DOHH2 (cell line): Measurements from ENCODE around the gene MEX3D.

Source experiments
- H3F3A ChIP-seq: fragments of 200-600 bp; sonication (generic), shearing (Covaris generic); 2 replicates; pipeline ENCODE4 v1.6.0; 2016; ENCODE audit warnings: antibody characterized with exemption, mild to moderate bottlenecking; ENCODE audit not compliant: control insufficient read depth, insufficient read depth
- H3K27ac ChIP-seq: fragments of 200-600 bp; sonication (generic); 2 replicates; pipeline ENCODE4 v1.5.1; 2014; ENCODE audit warnings: low read depth, mild to moderate bottlenecking, low read length, moderate library complexity
- H3K27me3 ChIP-seq: fragments of 200-600 bp; sonication (generic); 2 replicates; pipeline ENCODE4 v1.6.1; 2014; ENCODE audit warnings: mild to moderate bottlenecking, low read length, mixed read lengths; ENCODE audit not compliant: control insufficient read depth
- H3K36me3 ChIP-seq: fragments of 200-600 bp; sonication (generic); 2 replicates; pipeline ENCODE4 v1.6.1; 2014; ENCODE audit warnings: mild to moderate bottlenecking, low read length, moderate library complexity, mixed read lengths; ENCODE audit not compliant: control insufficient read depth
- H3K4me1 ChIP-seq: fragments of 200-600 bp; sonication (generic); 2 replicates; pipeline ENCODE4 v1.6.1; 2014; ENCODE audit warnings: mild to moderate bottlenecking, low read length, mixed read lengths; ENCODE audit not compliant: control insufficient read depth
- H3K4me2 ChIP-seq: fragments of 200-600 bp; sonication (generic); 2 replicates; pipeline ENCODE4 v1.6.0; 2014; ENCODE audit warnings: mild to moderate bottlenecking, low read length, moderate library complexity
- H3K4me3 ChIP-seq: fragments of 200-600 bp; sonication (generic); 2 replicates; pipeline ENCODE4 v1.5.1; 2014; ENCODE audit warnings: mild to moderate bottlenecking, low read length, mixed read lengths
- H3K79me2 ChIP-seq: fragments of 200-600 bp; sonication (generic); 2 replicates; pipeline ENCODE4 v1.6.1; 2014; ENCODE audit warnings: mild to moderate bottlenecking, low read length, mixed read lengths; ENCODE audit not compliant: control insufficient read depth
- H3K9me2 ChIP-seq: fragments of 200-600 bp; sonication (generic); replicated peaks from 2 replicates; pipeline ENCODE4 v1.6.1; 2014; ENCODE audit warnings: mild to moderate bottlenecking, low read length, mixed read lengths; ENCODE audit not compliant: control insufficient read depth
- H3K9me3 ChIP-seq: fragments of 200-600 bp; sonication (generic); 2 replicates; pipeline ENCODE4 v1.6.1; 2014; ENCODE audit warnings: antibody characterized with exemption, low read length, mixed read lengths; ENCODE audit not compliant: control insufficient read depth, insufficient read depth
- H4K20me1 ChIP-seq: fragments of 200-600 bp; sonication (generic); 2 replicates; pipeline ENCODE4 v1.6.0; 2014; ENCODE audit warnings: low read depth, mild to moderate bottlenecking, antibody characterized with exemption, low read length, moderate library complexity; ENCODE audit not compliant: control insufficient read depth, insufficient read depth
- EZH2phosphoT487 ChIP-seq: fragments of 200-600 bp; sonication (generic); IDR thresholded peaks from 2 replicates; pipeline ENCODE4 v1.6.1; 2017; ENCODE audit warnings: borderline replicate concordance, mild to moderate bottlenecking, antibody characterized with exemption, low read length, moderate library complexity, mixed read lengths
- TF ChIP-seq, protein P1 (sequence below): fragments of 200-600 bp; sonication (generic); IDR thresholded peaks from one replicate; pipeline ENCODE4 v1.5.1; 2014; ENCODE audit warnings: antibody characterized with exemption, mild to moderate bottlenecking, low read depth, low read length; ENCODE audit not compliant: poor library complexity, severe bottlenecking

Gene MEX3D

GRCh38 chr19:1612114-1613086 lies 44.3 kb upstream of the MEX3D start:
- Histone ChIP-seq H3K36me3 (peaks cover 85% of the 10 kb centered on the region), H3K27ac (no peak overlapping the region), H4K20me1 (peaks cover 4% of the 10 kb centered on the region; the same call in 1 of the 2 replicates), H3K4me2 (no peak overlapping the region), H3K4me1 (peaks cover 91% of the 10 kb centered on the region), H3K9me3 (no peaks in the 10 kb centered on the region), H3K79me2 (peaks cover 20% of the 10 kb centered on the region), H3F3A (peaks cover 41% of the 10 kb centered on the region), H3K4me3 (no peak overlapping the region), H3K9me2 (no peaks in the 10 kb centered on the region), H3K27me3 (no peaks in the 10 kb centered on the region)
- TF ChIP-seq, protein P1, sequence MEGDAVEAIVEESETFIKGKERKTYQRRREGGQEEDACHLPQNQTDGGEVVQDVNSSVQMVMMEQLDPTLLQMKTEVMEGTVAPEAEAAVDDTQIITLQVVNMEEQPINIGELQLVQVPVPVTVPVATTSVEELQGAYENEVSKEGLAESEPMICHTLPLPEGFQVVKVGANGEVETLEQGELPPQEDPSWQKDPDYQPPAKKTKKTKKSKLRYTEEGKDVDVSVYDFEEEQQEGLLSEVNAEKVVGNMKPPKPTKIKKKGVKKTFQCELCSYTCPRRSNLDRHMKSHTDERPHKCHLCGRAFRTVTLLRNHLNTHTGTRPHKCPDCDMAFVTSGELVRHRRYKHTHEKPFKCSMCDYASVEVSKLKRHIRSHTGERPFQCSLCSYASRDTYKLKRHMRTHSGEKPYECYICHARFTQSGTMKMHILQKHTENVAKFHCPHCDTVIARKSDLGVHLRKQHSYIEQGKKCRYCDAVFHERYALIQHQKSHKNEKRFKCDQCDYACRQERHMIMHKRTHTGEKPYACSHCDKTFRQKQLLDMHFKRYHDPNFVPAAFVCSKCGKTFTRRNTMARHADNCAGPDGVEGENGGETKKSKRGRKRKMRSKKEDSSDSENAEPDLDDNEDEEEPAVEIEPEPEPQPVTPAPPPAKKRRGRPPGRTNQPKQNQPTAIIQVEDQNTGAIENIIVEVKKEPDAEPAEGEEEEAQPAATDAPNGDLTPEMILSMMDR = no peak
- no peak for TF ChIP-seq EZH2phosphoT487

- Histone ChIP-seq H3K79me2 (peaks cover 9% of the 10 kb centered on the region), H3K4me1 (peaks cover 91% of the 10 kb centered on the region), H3K27ac (peak overlapping the region; percentile 24; the same call in 1 of the 2 replicates), H3K36me3 (peaks cover 77% of the 10 kb centered on the region), H3K4me3 (no peak overlapping the region), H3K4me2 (no peak overlapping the region), H3F3A (peaks cover 41% of the 10 kb centered on the region), H4K20me1 (0 out of 2 replicates have a peak, but pooled peaks cover 4% of the 10 kb centered on the region), H3K27me3 (no peaks in the 10 kb centered on the region), H3K9me3 (no peaks in the 10 kb centered on the region), H3K9me2 (no peaks in the 10 kb centered on the region)
- TF ChIP-seq, protein P1 = no peak
- no peak for TF ChIP-seq EZH2phosphoT487
Observed at GRCh38 chr19:1611353-1611752, 43.2 kb upstream of the MEX3D start.

DNA sequence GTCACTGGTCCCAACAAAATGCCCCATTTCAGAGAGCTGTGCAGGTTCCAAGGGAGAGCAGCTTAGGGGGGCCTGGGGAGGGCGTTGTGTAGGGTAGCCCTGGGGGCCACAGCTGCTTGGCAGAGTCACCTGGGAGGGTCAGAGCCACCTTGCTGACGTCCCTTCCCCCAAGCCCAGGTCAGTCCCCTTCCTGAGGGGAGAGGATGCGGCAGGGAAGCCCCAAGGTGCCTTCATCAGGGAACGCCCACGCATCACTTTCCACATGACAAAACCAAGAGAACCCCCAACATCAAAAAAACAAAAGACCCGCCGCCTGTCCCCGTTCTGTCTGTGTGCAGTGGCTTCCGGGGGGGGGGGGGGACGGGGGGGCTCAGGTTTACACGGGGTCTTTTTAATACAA lies 42.5 kb upstream of the MEX3D start:
- Histone ChIP-seq H3K4me1 (peaks cover 95% of the 10 kb centered on the region), H3K27me3 (no peaks in the 10 kb centered on the region), H3F3A (peaks cover 48% of the 10 kb centered on the region), H3K9me3 (no peaks in the 10 kb centered on the region), H3K4me2 (peak overlapping the region; percentile 35; the same call in 1 of the 2 replicates), H3K36me3 (peaks cover 69% of the 10 kb centered on the region), H3K27ac (peak overlapping the region; percentile 22; the same call in 1 of the 2 replicates), H3K4me3 (no peak overlapping the region), H4K20me1 (no peaks in the 10 kb centered on the region), H3K79me2 (peaks cover 4% of the 10 kb centered on the region), H3K9me2 (no peaks in the 10 kb centered on the region)
- TF ChIP-seq EZH2phosphoT487 = no peak
- TF ChIP-seq, protein P1 = no peak
